GM12878 (cell line): Measurements from ENCODE around the gene MAX. TPM values are rescaled to one million over a fixed set of nuclear protein-coding genes. Genes with fewer than 3 reads are reported as not detected.

ENCODE experiments used
- ATAC-seq: fragments of 200-7000 bp; cut with Tn5 transposase; 3 replicates; pipeline ENCODE4 v1.9.1; 2020; ENCODE audit warnings: mild to moderate bottlenecking, moderate library complexity
- BruUV-seq: library from RNA; stranded (reverse); fragments of 400-500 nt; replicated peaks from 2 replicates; lab custom pipeline; 2021; lab: Mats Ljungman, UMichigan
- CTCF ChIA-PET: fragments of 300-600 bp; sonication (Branson Sonifier 250); formaldehyde crosslinking; extraction: SDS; loops from one replicate; lab custom pipeline; 2021; ENCODE audit warnings: inconsistent platforms; lab: Yijun Ruan, JAX
- POLR2A ChIA-PET: fragments of 350-600 bp; formaldehyde crosslinking; extraction: SDS; loops from one replicate; lab custom pipeline; 2021; ENCODE audit warnings: inconsistent platforms; lab: Charles Lee
- RAD21 ChIA-PET: fragments of 300-600 bp; sonication (Branson Sonifier 250); formaldehyde crosslinking; loops from one replicate; lab custom pipeline; 2023; ENCODE audit warnings: antibody characterized with exemption; ENCODE audit not compliant: unreplicated experiment; lab: Charles Lee
- SMC1A ChIA-PET: fragments of 300-600 bp; sonication (Branson Sonifier 250); formaldehyde crosslinking; loops from one replicate; lab custom pipeline; 2023; ENCODE audit not compliant: unreplicated experiment, uncharacterized antibody; lab: Charles Lee
- DNase-seq: peaks from one replicate; pipeline ENCODE4 v3.0.0-alpha.2; 2011; ENCODE audit warnings: low read depth, low spot score
- FAIRE-seq: peaks from 3 replicates; lab custom pipeline; 2011; peaks lifted over from hg19 to GRCh38; lab: Jason Lieb, UNC
- H2AFZ ChIP-seq: 2 replicates; pipeline ENCODE4 v1.6.0; 2011; ENCODE audit warnings: low read depth, low read length, control low read depth; ENCODE audit not compliant: control insufficient read depth
- H3K27ac ChIP-seq: 2 replicates; pipeline ENCODE4 v1.5.1; 2011; ENCODE audit warnings: control low read depth; ENCODE audit not compliant: control insufficient read depth, insufficient read depth
- H3K27me3 ChIP-seq, 2 experiments: replicated peaks in 1 of 2; 2 replicates each; pipeline versions ENCODE4 v1.6.0 to v1.6.1; 2011; ENCODE audit warnings: low read length in 1 of 2; ENCODE audit not compliant: control insufficient read depth in 2 of 2, insufficient read depth in 2 of 2
- H3K36me3 ChIP-seq, 2 experiments: 2 replicates each; pipeline ENCODE4 v1.5.1; 2011; ENCODE audit warnings: low read length in 1 of 2; ENCODE audit not compliant: control insufficient read depth in 2 of 2, insufficient read depth in 2 of 2
- H3K4me1 ChIP-seq: 2 replicates; pipeline ENCODE4 v1.6.1; 2011; ENCODE audit warnings: mild to moderate bottlenecking, low read length, moderate library complexity, mixed read lengths; ENCODE audit not compliant: control insufficient read depth, insufficient read depth
- H3K4me2 ChIP-seq: 2 replicates; pipeline ENCODE4 v1.6.0; 2011; ENCODE audit warnings: control low read depth; ENCODE audit not compliant: control insufficient read depth, insufficient read depth
- H3K4me3 ChIP-seq: fragments of 200-600 bp; sonication (generic); 2 replicates; pipeline ENCODE4 v1.5.1; 2016
- H3K79me2 ChIP-seq: 2 replicates; pipeline ENCODE4 v1.6.0; 2011; ENCODE audit warnings: low read length; ENCODE audit not compliant: control insufficient read depth, insufficient read depth
- H3K9ac ChIP-seq: 2 replicates; pipeline ENCODE4 v1.8.0; 2011; ENCODE audit warnings: low read length, control low read depth, mixed read lengths; ENCODE audit not compliant: control insufficient read depth, insufficient read depth
- H3K9me3 ChIP-seq: replicated peaks from 3 replicates; pipeline ENCODE4 v1.5.1; 2011; ENCODE audit warnings: mild to moderate bottlenecking, low read length; ENCODE audit not compliant: control insufficient read depth, insufficient read depth
- H4K20me1 ChIP-seq: 2 replicates; pipeline ENCODE4 v1.6.0; 2011; ENCODE audit not compliant: control insufficient read depth, insufficient read depth
- NR2F1 ChIP-seq: fragments of 450-650 bp; conservative IDR thresholded peaks from 2 replicates; pipeline ENCODE4 v1.6.1; 2017; ENCODE audit warnings: mild to moderate bottlenecking
- POLR2AphosphoS2 ChIP-seq: IDR thresholded peaks from 2 replicates; pipeline ENCODE4 v1.6.1; 2011; ENCODE audit warnings: low read depth, mild to moderate bottlenecking, low read length, improper control_type of control experiment, moderate library complexity
- RUNX3 ChIP-seq: IDR thresholded peaks from 2 replicates; pipeline ENCODE4 v1.6.1; 2012; ENCODE audit warnings: low read length, inconsistent platforms
- ZBTB40 ChIP-seq: fragments of 450-650 bp; IDR thresholded peaks from 2 replicates; pipeline ENCODE4 v1.6.1; 2016; ENCODE audit warnings: mild to moderate bottlenecking, moderate library complexity, borderline replicate concordance
- WGBS: methylation state at CpG from one replicate; pipeline ENCODE4 v1.1.6; 2016; ENCODE audit warnings: low lambda C conversion rate; ENCODE audit not compliant: insufficient replicate concordance, insufficient coverage; ENCODE audit errors: missing lambda C conversion rate; 5-methylcytosine and 5-hydroxymethylcytosine counted together
- in situ Hi-C: fragments of 300-500 bp; cut with MboI; formaldehyde crosslinking; loops from 9 replicates; pipeline ENCODE4 v1.14.3; 2018; ENCODE audit warnings: mixed read lengths
- intact Hi-C: fragments of 100-400 bp; cut with micrococcal nuclease; formaldehyde crosslinking; loops from one replicate; pipeline ENCODE4 v1.14.2; 2022; ENCODE audit not compliant: unreplicated experiment
- polyA plus RNA-seq, 11 experiments: library from polyadenylated mRNA; depleted of rRNA in 4 of 11; unstranded in 6 of 11; stranded (reverse) in 5 of 11; fragments of >200 nt; fragmentation: Nextera tagmentation in 4 of 11; fragmentation: Illumina TruSeq in 1 of 11; extraction: Ambion mirVana in 4 of 11; extraction: Trizol in 1 of 11; gene quantifications; 1 replicate in 1 of 11; 2 replicates in 10 of 11; pipeline versions ENCODE4 v1.2.1 to v1.2.3, GENCODE V29; 2011 to 2016; ENCODE audit warnings: inconsistent platforms in 2 of 11, missing spikeins in 2 of 11, low read depth in 1 of 11
- total RNA-seq, 4 experiments: library from RNA; depleted of rRNA in 3 of 4; stranded (reverse); fragments of >200 nt in 3 of 4; fragmentation: Illumina TruSeq in 1 of 4; extraction: Trizol in 1 of 4; gene quantifications; 2 replicates each; pipeline versions ENCODE4 v1.2.1 to v1.2.3, GENCODE V29; 2013 to 2021

MAX gene
- total and polyA plus RNA-seq, 10 of the 15 experiments (the other 5 are each of a cell fraction or from before 2014, with no cell fraction given): 21.5 to 122 (median 67.5) TPM

- H3K36me3 ChIP-seq: peaks cover 11 to 27% of the 10 kb centered on the region in 2 experiments
- no peaks in the 10 kb centered on the region for H4K20me1 ChIP-seq
- SMC1A ChIA-PET: no interaction called here
- TF ChIP-seq ZBTB40: no peak
- TF ChIP-seq NR2F1: no peak
- H3K9me3 ChIP-seq: no peaks in the 10 kb centered on the region
- CTCF ChIA-PET: no interaction called here
- no peaks in the 10 kb centered on the region for H3K4me1 ChIP-seq
- POLR2A ChIA-PET: no interaction called here
- FAIRE-seq (no peak), ATAC-seq (no peak), DNase-seq (no peak)
- H3K27ac ChIP-seq: no peak overlapping the region
- H3K9ac ChIP-seq: no peak overlapping the region
- no peak overlapping the region for H2AFZ ChIP-seq
- 98% methylated on average over 5 of the region's 5 CpGs for WGBS
- no peak overlapping the region for H3K4me3 ChIP-seq
- in situ Hi-C loops: no loop called here
- no peak overlapping the region for H3K4me2 ChIP-seq
- intact Hi-C loops: no loop called here
- H3K79me2 ChIP-seq: no peaks in the 10 kb centered on the region; the same call in none of the 2 replicates
- BruUV-seq: no TSS peak
- H3K27me3 ChIP-seq: no peaks in the 10 kb centered on the region
- RAD21 ChIA-PET: no interaction called here
These were observed 22.5 kb downstream of the MAX start for GRCh38 chr14:65079768-65080167.

- Histone ChIP-seq H3K9me3 (no peaks in the 10 kb centered on the region), H3K27me3 (no peaks in the 10 kb centered on the region), H4K20me1 (no peaks in the 10 kb centered on the region), H3K4me1 (no peaks in the 10 kb centered on the region), H3K79me2 (no peaks in the 10 kb centered on the region; the same call in 1 of the 2 replicates)
- ATAC-seq: no peak
- intact Hi-C loops: no loop called here
- TF ChIP-seq RUNX3 (no peak), POLR2AphosphoS2 (no peak)
- TF ChIP-seq, all 136 proteins: peak for 0
- ChIA-PET CTCF (interaction anchor here (0.6 kb wide), 1 partner anchor 27 kb away, joined by 3 read pairs; no protein-coding TSS in a partner anchor), SMC1A (interaction anchor here (0.8 kb wide), 1 partner anchor 20 kb away, joined by 3 read pairs; no protein-coding TSS in a partner anchor), POLR2A (interaction anchor here (0.6 kb wide), 1 partner anchor 93 kb away, joined by 3 read pairs; no protein-coding TSS in a partner anchor), RAD21 (no interaction called here)
- no peak overlapping the region for H3K4me2 ChIP-seq
- WGBS: 88% methylated on average over 6 of the region's 6 CpGs
- peaks cover 11 to 28% of the 10 kb centered on the region in 2 experiments for H3K36me3 ChIP-seq
- H3K27ac ChIP-seq: no peak overlapping the region
- in situ Hi-C loops: no loop called here
- no peak overlapping the region for H3K4me3 ChIP-seq
- DNase-seq (no peak), FAIRE-seq (no peak)
- no peak overlapping the region for H3K9ac ChIP-seq
- H2AFZ ChIP-seq: no peak overlapping the region
- BruUV-seq: no TSS peak
These were observed 23.1 kb downstream of the MAX start for GRCh38 chr14:65079201-65079600.
